HG03159 (cell line): ENCODE results near the gene GID8.

Source experiments
- ATAC-seq: cut with Tn5 transposase; IDR thresholded peaks from one replicate; pipeline ENCODE4 v1.9.1; 2021; ENCODE audit warnings: mild to moderate bottlenecking, moderate library complexity; ENCODE audit not compliant: unreplicated experiment

Gene GID8

GRCh38 chr20:62941792-62942191 lies 3.8 kb downstream of the GID8 start:
- ATAC-seq: no peak

DNA sequence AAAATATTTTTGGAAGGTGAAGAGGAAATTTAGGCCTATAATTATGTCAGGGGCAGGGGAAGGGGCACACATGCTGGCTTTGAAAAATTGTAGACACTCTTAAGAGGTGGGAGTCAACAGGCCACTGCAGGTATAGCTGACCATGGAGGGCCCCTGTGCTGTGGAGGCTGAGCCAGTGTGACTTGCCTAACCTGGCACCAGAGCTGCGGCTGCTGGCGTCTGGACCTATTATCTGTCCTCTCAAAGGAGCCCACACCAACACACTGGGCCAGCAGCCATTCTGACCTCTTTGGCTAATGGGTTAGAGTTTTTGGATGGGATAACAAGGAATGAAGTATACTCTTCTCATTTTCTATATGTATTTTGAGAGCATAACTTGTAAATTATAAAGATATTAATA lies 4.5 kb downstream of the GID8 start:
- ATAC-seq: no peak

GRCh38 chr20:62943396-62943795 lies 5.4 kb downstream of the GID8 start:
- ATAC-seq: no peak

GRCh38 chr20:62944184-62944583 lies 6.2 kb downstream of the GID8 start:
- no peak for ATAC-seq

DNA sequence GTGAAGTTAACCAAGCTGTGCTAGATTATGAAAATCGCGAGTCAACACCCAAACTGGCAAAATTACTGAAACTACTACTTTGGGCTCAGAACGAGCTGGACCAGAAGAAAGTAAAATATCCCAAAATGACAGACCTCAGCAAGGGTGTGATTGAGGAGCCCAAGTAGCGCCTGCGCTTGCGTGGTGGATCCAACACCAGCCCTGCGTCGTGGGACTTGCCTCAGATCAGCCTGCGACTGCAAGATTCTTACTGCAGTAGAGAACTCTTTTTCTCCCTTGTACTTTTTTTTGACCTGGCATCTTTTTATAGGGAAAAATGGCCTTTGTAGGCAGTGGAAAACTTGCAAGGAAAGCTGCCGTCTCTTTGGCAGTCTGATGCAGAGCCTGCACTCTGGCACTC lies 6.8 kb downstream of the GID8 start:
- no peak for ATAC-seq

GRCh38 chr20:62945771-62946339 lies 7.9 kb downstream of the GID8 start:
- no peak for ATAC-seq

DNA sequence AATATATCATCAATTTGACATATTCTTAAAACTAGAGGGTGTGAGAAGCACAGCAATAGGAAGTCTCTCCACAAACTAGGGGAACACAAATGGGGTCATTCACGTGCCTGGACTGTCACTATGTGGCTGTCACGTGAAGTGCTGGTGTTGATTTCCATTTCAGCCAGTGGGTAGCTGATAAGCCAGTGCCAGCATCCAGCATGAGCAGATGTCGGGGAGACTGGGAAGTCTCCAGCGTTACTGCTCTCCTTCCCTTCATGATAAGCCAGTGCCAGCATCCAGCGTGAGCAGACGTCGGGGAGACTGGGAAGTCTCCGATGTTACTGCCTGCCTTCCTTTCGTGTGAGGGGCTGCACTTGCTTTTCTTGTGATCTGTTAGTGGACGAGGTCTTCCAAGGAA lies 9.0 kb downstream of the GID8 start:
- ATAC-seq: no peak

- no peak for ATAC-seq
Observed at GRCh38 chr20:62947532-62948300, 9.8 kb downstream of the GID8 start.

DNA sequence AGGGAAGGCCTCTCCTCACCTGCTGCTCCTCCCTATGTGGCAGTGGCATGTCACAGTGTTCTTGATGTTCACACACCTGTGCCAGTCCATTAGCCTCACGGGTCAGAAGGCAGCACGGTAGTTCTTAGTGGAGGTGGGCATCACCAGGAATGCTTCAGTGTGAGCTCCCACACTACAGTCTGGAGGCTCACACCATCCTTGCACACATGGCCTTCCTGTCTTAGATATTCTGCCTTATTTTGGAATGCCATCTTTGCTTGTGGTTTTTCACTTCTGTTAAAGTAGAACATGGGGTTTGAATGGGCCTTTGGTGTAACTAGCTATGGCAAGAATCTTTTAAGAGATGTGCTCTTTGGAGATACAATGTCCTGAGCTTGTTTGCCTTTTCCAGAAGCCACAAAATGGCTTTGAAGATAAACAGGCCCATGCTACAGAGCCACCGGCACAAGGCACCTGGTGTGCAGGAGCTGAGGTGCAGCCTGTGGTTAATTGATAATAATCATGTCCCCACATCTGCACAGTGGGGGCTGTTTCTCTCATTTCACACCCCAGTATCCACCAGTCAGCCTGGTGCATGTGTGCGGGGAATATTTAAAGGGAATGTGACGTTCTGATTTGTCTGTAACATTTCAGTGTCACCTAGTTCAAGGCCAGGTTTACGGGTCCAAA lies 11.3 kb downstream of the GID8 start:
- no peak for ATAC-seq

- no peak for ATAC-seq
Observed at GRCh38 chr20:62949962-62950361, 12.0 kb downstream of the GID8 start.

DNA sequence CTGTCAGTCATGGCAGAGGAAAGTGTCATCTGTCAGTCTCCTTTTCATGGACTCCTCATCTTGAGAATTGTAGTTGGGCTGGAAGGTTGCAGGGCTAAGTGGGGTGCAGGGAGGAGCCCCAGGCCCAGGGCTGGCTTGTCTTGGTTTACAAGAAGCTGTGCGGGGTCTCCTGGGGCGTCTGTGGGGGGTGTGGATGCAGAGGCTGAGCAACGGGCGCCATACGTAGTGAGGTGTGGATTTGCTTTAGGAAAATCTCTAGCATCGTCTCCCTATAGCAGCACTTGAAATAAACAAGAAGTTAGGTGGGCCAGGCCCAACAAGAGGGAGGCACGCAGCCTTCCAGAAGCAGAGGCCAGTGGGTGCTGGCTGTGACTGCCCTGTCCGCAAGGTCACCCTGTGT lies 12.8 kb downstream of the GID8 start:
- ATAC-seq: no peak

DNA sequence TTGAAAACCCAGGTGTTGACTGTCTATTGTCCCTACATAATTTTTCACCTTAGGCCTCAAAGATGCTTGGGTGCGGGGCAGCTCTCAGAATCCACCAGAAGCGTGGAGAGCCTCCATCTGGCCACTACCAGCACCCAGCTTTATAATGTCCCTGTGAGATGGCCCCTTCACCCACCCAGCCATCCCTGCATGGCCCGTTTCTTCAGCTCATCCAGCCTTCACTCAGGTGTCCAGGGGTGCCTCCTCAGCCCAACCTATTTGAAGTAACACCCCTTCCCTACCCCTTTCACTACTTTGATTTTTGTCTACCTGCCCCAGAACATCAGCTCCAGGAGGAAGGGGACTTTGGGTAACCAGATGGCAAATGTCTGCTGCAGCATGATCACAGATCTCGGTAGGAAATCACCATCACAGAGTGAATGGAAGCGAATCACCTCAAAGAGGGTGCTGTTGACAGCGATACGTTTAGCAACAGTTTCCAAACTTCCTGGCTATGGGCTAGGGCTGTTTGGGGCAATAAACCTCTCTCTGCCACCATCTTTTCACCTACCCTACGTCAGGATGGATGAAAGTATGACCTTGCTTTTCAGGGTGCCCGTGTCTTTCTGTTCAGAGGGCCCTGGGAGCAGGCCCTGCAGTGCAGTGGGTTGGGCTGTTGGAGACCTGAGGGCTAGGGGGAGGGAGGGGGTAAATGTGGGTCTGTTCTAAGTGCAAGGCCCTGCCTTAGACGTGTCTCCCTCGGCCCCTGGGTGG lies 13.4 kb downstream of the GID8 start:
- no peak for ATAC-seq

DNA sequence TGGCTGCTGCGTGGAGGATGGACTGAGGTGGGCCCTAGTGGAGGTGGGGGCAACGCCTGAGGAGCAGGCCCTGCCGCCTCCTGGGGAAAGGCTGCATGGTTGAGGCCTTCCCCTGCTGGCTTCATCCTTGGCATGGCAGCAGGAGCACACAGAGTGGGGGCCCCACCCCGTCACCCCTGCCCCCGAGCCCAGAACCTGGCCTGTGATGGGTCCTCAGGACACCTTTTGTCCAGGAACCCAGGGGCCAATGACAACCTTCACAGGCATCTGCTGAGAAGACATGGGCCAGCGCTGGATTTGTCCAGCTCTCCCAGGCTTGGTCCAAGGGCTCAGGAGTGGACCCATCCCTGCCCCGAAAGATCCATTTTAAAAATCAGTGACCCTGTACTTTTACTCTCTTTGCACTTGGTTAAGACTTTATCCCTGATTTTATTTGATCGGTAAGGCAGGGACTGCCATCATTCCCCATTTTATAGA lies 14.0 kb downstream of the GID8 start:
- no peak for ATAC-seq

DNA sequence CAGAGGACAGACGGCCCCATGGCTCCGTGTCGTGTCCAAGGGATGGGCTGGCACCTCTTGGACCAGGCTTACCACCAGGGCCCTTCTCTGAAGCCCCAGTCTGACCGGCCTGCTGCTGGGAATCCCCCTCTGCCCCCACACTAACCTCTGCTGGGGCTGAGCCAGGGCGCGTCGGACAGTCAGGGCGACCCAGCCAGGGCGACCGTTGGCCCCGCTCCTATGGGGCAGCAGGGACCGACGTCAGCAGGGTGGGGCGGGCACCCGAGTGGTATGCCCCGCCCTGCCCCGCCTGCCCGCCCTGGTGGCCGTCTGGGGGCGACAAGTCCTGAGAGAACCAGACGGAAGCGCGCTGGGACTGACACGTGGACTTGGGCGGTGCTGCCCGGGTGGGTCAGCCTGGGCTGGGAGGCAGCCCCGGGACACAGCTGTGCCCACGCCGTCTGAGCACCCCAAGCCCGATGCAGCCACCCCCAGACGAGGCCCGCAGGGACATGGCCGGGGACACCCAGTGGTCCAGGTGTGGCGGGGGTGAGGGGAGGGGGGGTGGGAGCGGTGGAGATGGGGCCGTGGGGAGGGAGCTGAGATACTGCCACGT lies 14.5 kb downstream of the GID8 start, which contains the start of gene SLC17A9:
SLC17A9 (plus strand) TSS at position 337 of the 595 bp plus-strand sequence; CDS start at position 459, 122 bp downstream.
- ATAC-seq: no peak

DNA sequence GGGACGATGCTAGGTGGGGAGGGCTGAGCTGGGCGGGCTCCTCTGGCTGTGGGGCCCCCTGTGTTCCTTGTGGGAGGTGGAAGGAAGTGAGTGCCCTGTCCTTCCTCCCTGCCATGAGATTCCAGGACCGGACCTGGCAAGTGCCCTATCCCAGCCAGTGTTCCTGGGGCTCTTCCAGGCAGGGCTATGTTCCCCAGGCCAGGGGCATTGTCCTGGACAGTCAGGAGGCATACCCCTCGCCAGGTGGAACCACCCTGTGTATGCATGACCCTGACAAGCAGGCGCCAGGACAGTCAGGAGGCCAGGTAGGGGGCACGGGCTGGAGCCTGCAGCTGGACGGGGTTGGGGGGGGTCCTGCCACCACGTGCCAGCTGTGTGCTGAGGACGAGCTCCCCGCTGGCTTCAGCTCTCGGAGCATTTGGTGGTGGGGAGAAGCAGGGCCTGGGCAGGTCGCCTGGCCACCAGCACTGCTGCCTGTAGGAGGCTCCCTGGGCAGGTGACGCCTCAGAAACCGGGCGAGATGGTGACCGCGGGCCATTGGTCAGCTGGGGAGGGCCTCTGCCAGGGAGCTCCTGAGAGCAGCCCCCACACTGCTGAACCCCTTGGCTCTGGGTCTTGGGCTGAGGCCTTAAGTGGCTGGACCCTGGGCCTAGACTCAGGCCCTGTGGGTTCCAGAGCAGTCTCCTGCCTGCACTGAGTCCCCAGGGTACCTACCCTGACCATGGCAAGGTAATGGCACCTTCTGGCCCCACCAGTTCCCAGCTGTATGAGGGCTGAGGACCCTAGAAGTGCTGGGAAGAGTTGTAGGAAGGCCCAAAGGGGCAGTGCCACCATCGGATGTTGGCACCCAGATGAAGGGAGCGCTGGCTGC lies 15.3 kb downstream of the GID8 start:
- no peak for ATAC-seq

DNA sequence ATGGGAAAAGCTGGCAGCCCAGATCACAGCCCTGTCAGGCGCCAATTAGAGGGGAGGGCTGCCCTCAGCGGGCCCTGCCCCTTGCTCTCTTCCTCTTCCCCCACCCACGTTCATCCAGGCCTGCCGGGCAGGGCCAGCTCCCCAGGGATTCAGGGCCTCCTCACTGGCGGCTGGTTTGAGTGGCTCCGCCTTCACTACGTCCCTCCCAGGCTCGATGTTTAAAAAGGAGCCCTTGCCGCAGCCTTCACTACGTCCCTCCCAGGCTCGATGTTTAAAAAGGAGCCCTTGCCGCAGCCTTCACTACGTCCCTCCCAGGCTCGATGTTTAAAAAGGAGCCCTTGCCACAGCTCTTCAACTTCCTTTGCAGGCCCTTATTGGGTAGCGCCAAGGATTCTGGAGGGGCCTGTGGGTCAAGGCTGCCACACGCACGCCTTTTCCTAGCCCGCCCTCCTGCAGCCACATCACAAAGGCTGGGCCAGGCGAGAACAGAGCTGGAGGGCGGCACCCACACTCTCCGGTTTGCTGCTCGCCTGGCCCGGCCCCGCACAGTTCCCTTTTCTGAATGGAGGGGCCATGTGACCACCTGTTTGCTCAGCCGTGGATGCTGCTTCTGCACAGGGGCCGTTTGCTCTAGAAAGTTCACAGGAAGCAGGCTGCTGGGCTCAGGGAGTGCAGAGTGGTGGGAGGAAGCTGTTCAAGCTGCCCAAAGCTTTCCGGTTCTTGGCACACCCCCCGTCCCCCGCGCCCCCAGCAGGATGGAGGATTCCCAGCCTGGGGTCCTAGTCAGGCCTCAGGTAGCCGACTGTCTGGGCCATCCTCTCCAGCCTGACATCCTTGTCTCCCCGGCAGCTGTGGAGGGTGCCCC lies 16.1 kb downstream of the GID8 start:
- peak; percentile 79 for ATAC-seq

DNA sequence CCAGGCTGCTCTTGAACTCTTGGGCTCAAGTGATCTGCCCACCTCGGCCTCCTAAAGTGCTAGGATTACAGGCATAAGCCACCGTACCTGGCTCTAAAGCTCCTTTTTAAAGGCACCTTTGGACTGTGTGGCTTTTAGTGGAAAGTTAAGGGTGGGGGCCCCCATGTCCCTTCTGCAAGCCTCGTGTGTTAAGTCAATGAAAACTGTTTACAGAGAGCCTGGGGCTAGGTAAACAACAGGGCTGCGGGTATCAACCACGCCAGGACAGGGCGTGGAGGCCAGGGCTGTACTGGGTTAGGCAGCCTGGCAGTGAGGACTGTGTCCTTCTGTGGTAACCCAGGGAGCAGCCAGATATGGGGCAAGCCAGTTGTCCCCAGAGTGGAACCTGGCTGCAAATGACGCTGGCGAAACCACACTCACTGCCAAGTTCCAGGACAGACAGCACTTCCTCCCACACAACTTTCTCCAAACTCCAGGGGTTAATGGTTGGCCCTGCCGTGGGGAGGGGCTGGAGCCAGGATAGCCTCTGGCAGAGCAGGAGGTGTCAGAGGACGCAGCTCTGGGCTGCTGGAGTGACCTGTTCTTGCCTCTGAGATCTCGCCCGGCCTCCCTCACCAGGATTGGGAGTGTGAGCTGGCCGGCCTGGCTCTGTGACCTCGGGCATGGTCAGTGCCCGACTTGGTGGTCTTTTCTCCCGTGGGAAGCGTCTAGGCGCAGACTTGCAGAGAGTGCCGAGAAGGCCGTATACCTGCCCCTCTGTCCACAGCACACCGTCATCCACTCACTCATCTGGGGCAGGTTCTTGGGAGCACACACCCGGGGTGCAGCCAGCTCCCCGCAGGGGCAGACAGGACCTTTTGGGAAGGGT lies 17.8 kb downstream of the GID8 start:
- no peak for ATAC-seq
